GM23338 (cell line): Measurements from ENCODE around the gene ARHGEF16. TPM values are rescaled to one million over a fixed set of nuclear protein-coding genes. Genes with fewer than 3 reads are reported as not detected.

Experiments used
- ATAC-seq: fragments of 200-7000 bp; cut with Tn5 transposase; 3 replicates; pipeline ENCODE4 v1.9.1; 2020
- DNase-seq: peaks from one replicate; pipeline ENCODE4 v3.0.0-alpha.2; 2015; ENCODE audit warnings: low spot score
- H2AFZ ChIP-seq: fragments of 200-600 bp; sonication (generic); 2 replicates; pipeline ENCODE4 v1.8.0; 2016; ENCODE audit warnings: antibody characterized with exemption, mild to moderate bottlenecking, moderate library complexity
- H3F3A ChIP-seq: fragments of 200-600 bp; sonication (generic); replicated peaks from 2 replicates; pipeline ENCODE4 v1.8.0; 2017; ENCODE audit warnings: antibody characterized with exemption, mixed run types, low read depth
- H3K27ac ChIP-seq: fragments of 200-600 bp; sonication (generic); 2 replicates; pipeline ENCODE4 v1.6.1; 2016; ENCODE audit warnings: low read depth
- H3K27me3 ChIP-seq: fragments of 200-600 bp; sonication (generic); 2 replicates; pipeline ENCODE4 v1.8.0; 2016; ENCODE audit warnings: mild to moderate bottlenecking, mixed run types, moderate library complexity; ENCODE audit not compliant: insufficient read depth
- H3K36me3 ChIP-seq: fragments of 200-600 bp; sonication (generic); 2 replicates; pipeline ENCODE4 v1.8.0; 2016; ENCODE audit warnings: mild to moderate bottlenecking; ENCODE audit not compliant: insufficient read depth
- H3K4me1 ChIP-seq: fragments of 200-600 bp; sonication (generic); 2 replicates; pipeline ENCODE4 v1.8.0; 2016; ENCODE audit warnings: mild to moderate bottlenecking, moderate library complexity; ENCODE audit not compliant: insufficient read depth
- H3K4me2 ChIP-seq: fragments of 200-600 bp; sonication (generic); 2 replicates; pipeline ENCODE4 v1.7.1; 2017; ENCODE audit warnings: mixed run types
- H3K4me3 ChIP-seq: fragments of 200-600 bp; sonication (generic); 2 replicates; pipeline ENCODE4 v1.6.1; 2016; ENCODE audit warnings: mixed run types
- H3K79me2 ChIP-seq: fragments of 200-600 bp; sonication (generic); replicated peaks from 2 replicates; pipeline ENCODE4 v1.8.0; 2017; ENCODE audit warnings: mild to moderate bottlenecking; ENCODE audit not compliant: insufficient read depth
- H3K9me2 ChIP-seq: fragments of 200-600 bp; sonication (generic); 2 replicates; pipeline ENCODE4 v1.8.0; 2017; ENCODE audit not compliant: insufficient read depth
- H4K20me1 ChIP-seq: fragments of 200-600 bp; sonication (generic); replicated peaks from 2 replicates; pipeline ENCODE4 v1.8.0; 2017; ENCODE audit warnings: mild to moderate bottlenecking; ENCODE audit not compliant: insufficient read depth
- H3K27ac Mint-ChIP-seq: 2 replicates; pipeline ENCODE4 v1.8.0; 2020; ENCODE audit warnings: inconsistent platforms, mild to moderate bottlenecking, moderate library complexity, mixed read lengths
- H3K27me3 Mint-ChIP-seq: 3 replicates; pipeline ENCODE4 v1.8.0; 2022; ENCODE audit warnings: low read depth, mild to moderate bottlenecking, moderate library complexity, mixed read lengths, inconsistent platforms; ENCODE audit not compliant: insufficient read depth, poor library complexity
- H3K36me3 Mint-ChIP-seq: 3 replicates; pipeline ENCODE4 v1.8.0; 2021; ENCODE audit warnings: low read depth, mild to moderate bottlenecking, inconsistent platforms, moderate library complexity, mixed read lengths
- H3K4me1 Mint-ChIP-seq: 3 replicates; pipeline ENCODE4 v1.8.0; 2020; ENCODE audit warnings: mild to moderate bottlenecking, inconsistent platforms, mixed read lengths
- H3K4me3 Mint-ChIP-seq: 3 replicates; pipeline ENCODE4 v1.8.0; 2021; ENCODE audit warnings: moderate library complexity, mild to moderate bottlenecking, inconsistent platforms, mixed read lengths
- H3K9me3 Mint-ChIP-seq: 3 replicates; pipeline ENCODE4 v1.8.0; 2020; ENCODE audit warnings: moderate library complexity, mild to moderate bottlenecking, inconsistent platforms, mixed read lengths
- CREB1 ChIP-seq: fragments of 250-450 bp; sonication (Bioruptor Pico); IDR thresholded peaks from 2 replicates; pipeline ENCODE4 v1.5.0; 2020; ENCODE audit warnings: low read depth, mild to moderate bottlenecking, moderate library complexity
- CTCF ChIP-seq, 2 experiments: fragments of 200-600 bp in 1 of 2; sonication (generic) in 1 of 2; conservative IDR thresholded peaks; 2 replicates each; pipeline versions ENCODE4 v1.5.1 to v1.6.1; 2016 to 2017; ENCODE audit warnings: antibody characterized with exemption in 2 of 2, low read depth in 2 of 2, mild to moderate bottlenecking in 2 of 2, moderate library complexity in 1 of 2
- ETS1 ChIP-seq: IDR thresholded peaks from 2 replicates; pipeline ENCODE4 v1.6.1; 2016; ENCODE audit warnings: antibody characterized with exemption
- EZH2 ChIP-seq: fragments of 200-600 bp; sonication (generic); IDR thresholded peaks from one replicate; pipeline ENCODE4 v1.8.0; 2017; ENCODE audit warnings: antibody characterized with exemption, mild to moderate bottlenecking, low read depth; ENCODE audit not compliant: unreplicated experiment
- EZH2phosphoT487 ChIP-seq: fragments of 200-600 bp; sonication (generic); IDR thresholded peaks from one replicate; pipeline ENCODE4 v1.8.1; 2018; ENCODE audit warnings: antibody characterized with exemption; ENCODE audit not compliant: unreplicated experiment
- JUNB ChIP-seq: IDR thresholded peaks from one replicate; pipeline ENCODE4 v1.6.1; 2016; ENCODE audit warnings: antibody characterized with exemption; ENCODE audit not compliant: unreplicated experiment
- NANOG ChIP-seq: IDR thresholded peaks from 2 replicates; pipeline ENCODE4 v1.6.1; 2016; ENCODE audit warnings: antibody characterized with exemption, borderline replicate concordance
- POLR2AphosphoS5 ChIP-seq: IDR thresholded peaks from 2 replicates; pipeline ENCODE4 v1.6.1; 2016; ENCODE audit warnings: antibody characterized with exemption, low read depth
- ZNF114 ChIP-seq: fragments of 250-450 bp; sonication (Bioruptor Pico); IDR thresholded peaks from 2 replicates; pipeline ENCODE4 v1.5.0; 2020; ENCODE audit warnings: mild to moderate bottlenecking, moderate library complexity
- ZNF331 ChIP-seq: fragments of 250-450 bp; sonication (Bioruptor Pico); IDR thresholded peaks from 2 replicates; pipeline ENCODE4 v1.5.0; 2020; ENCODE audit warnings: low read depth, mild to moderate bottlenecking, moderate library complexity
- long read RNA-seq: library from polyadenylated mRNA; unstranded; transcript quantifications from one replicate; pipeline ENCODE4 v2.0.0, GENCODE V29; 2020; ENCODE audit not compliant: unreplicated experiment
- polyA plus RNA-seq: library from polyadenylated mRNA; unstranded; fragments of >200 nt; fragmentation: Nextera tagmentation; extraction: Ambion mirVana; gene quantifications from 2 replicates; pipeline ENCODE4 v1.2.1, GENCODE V29; 2016
- total RNA-seq: library from RNA; depleted of rRNA; stranded (reverse); fragments of >200 nt; shearing (Covaris generic); gene quantifications from 2 replicates; pipeline ENCODE4 v1.2.3, GENCODE V29; 2014; rRNA removed
- TF ChIP-seq, protein P1 (sequence below): IDR thresholded peaks from one replicate; pipeline ENCODE4 v1.6.1; 2018; ENCODE audit warnings: antibody characterized with exemption; ENCODE audit not compliant: unreplicated experiment

ARHGEF16 gene
- 19.1 and 29.3 TPM in 2 replicates for total RNA-seq
- polyA plus RNA-seq, result 11.2 and 12.2 TPM in 2 replicates
- long read RNA-seq, partial matches to known transcripts, result 0 of 5 reads
- long read RNA-seq, other reads (novel, unspliced or antisense), result 4 of 5 reads

GRCh38 chr1:3453891-3454810, at the start of gene ARHGEF16:
TSS of gene ARHGEF16 (plus strand) at chr1:3454665. CDS start at chr1:3463085, 8,420 bp downstream.
- H3K36me3 Mint-ChIP-seq, result peaks cover 6% of the 10 kb centered on the region; the same call in 1 of the 3 replicates
- Histone ChIP-seq H2AFZ (peak within 1 kb of the TSS; percentile 91), H3K36me3 (no peaks in the 10 kb centered on the region), H4K20me1 (no peaks in the 10 kb centered on the region), H3F3A (peaks cover 17% of the 10 kb centered on the region), H3K4me2 (peak within 1 kb of the TSS; percentile 93), H3K79me2 (peaks cover 19% of the 10 kb centered on the region; the same call in 1 of the 2 replicates), H3K4me1 (peaks cover 18% of the 10 kb centered on the region; the same call in 1 of the 2 replicates), H3K9me2 (no peaks in the 10 kb centered on the region), H3K27ac (peak within 1 kb of the TSS; percentile 97), H3K4me3 (peak within 1 kb of the TSS; percentile 85), H3K27me3 (no peaks in the 10 kb centered on the region)
- peaks cover 3% of the 10 kb centered on the region; the same call in 1 of the 3 replicates for H3K9me3 Mint-ChIP-seq
- H3K27ac Mint-ChIP-seq, result peak within 1 kb of the TSS; percentile 80
- H3K4me1 Mint-ChIP-seq, result peaks cover 22% of the 10 kb centered on the region
- TF ChIP-seq NANOG, result no peak
- no peak for TF ChIP-seq ZNF331 (CRISPR knock-in tag)
- no peak for TF ChIP-seq ZNF114
- peak; percentile 64 for TF ChIP-seq POLR2AphosphoS5
- no peak for TF ChIP-seq EZH2
- peak; percentile 27 to 54; a peak in 2 of 4 replicates for TF ChIP-seq CTCF (conservative IDR thresholded peaks at IDR 0.05; ENCODE audit: low read depth in 2 of 2)
- TF ChIP-seq CREB1 (CRISPR knock-in tag), result peak; percentile 87
- peak within 1 kb of the TSS; percentile 82 for H3K4me3 Mint-ChIP-seq
- ATAC-seq (peak; percentile 54), DNase-seq (peak; percentile 93)
- H3K27me3 Mint-ChIP-seq, result peaks cover 19% of the 10 kb centered on the region

- H3K79me2 ChIP-seq, result no peaks in the 10 kb centered on the region
- no peak overlapping the region for H3K4me3 ChIP-seq
- no peaks in the 10 kb centered on the region for H3K36me3 ChIP-seq
- H3K4me2 ChIP-seq, result no peak overlapping the region
- H3F3A ChIP-seq, result no peaks in the 10 kb centered on the region
- no peaks in the 10 kb centered on the region for H3K36me3 Mint-ChIP-seq
- H3K4me1 ChIP-seq, result no peaks in the 10 kb centered on the region
- H3K4me1 Mint-ChIP-seq, result no peaks in the 10 kb centered on the region; the same call in 2 of the 3 replicates
- H2AFZ ChIP-seq, result no peak overlapping the region
- H3K27me3 Mint-ChIP-seq, result peaks cover 2% of the 10 kb centered on the region
- no peaks in the 10 kb centered on the region for H4K20me1 ChIP-seq
- H3K27ac ChIP-seq, result no peak overlapping the region
- H3K9me3 Mint-ChIP-seq, result no peaks in the 10 kb centered on the region
- no peak for ATAC-seq
- no peak overlapping the region for H3K4me3 Mint-ChIP-seq
- no peaks in the 10 kb centered on the region for H3K9me2 ChIP-seq
- no peak overlapping the region for H3K27ac Mint-ChIP-seq
- no peak for DNase-seq
- no peaks in the 10 kb centered on the region for H3K27me3 ChIP-seq
- TF ChIP-seq, protein P1, sequence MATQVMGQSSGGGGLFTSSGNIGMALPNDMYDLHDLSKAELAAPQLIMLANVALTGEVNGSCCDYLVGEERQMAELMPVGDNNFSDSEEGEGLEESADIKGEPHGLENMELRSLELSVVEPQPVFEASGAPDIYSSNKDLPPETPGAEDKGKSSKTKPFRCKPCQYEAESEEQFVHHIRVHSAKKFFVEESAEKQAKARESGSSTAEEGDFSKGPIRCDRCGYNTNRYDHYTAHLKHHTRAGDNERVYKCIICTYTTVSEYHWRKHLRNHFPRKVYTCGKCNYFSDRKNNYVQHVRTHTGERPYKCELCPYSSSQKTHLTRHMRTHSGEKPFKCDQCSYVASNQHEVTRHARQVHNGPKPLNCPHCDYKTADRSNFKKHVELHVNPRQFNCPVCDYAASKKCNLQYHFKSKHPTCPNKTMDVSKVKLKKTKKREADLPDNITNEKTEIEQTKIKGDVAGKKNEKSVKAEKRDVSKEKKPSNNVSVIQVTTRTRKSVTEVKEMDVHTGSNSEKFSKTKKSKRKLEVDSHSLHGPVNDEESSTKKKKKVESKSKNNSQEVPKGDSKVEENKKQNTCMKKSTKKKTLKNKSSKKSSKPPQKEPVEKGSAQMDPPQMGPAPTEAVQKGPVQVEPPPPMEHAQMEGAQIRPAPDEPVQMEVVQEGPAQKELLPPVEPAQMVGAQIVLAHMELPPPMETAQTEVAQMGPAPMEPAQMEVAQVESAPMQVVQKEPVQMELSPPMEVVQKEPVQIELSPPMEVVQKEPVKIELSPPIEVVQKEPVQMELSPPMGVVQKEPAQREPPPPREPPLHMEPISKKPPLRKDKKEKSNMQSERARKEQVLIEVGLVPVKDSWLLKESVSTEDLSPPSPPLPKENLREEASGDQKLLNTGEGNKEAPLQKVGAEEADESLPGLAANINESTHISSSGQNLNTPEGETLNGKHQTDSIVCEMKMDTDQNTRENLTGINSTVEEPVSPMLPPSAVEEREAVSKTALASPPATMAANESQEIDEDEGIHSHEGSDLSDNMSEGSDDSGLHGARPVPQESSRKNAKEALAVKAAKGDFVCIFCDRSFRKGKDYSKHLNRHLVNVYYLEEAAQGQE, result no peak
- no peak for TF ChIP-seq ZNF331 (CRISPR knock-in tag)
- no peak for TF ChIP-seq EZH2phosphoT487
- no peak for TF ChIP-seq JUNB
- TF ChIP-seq ETS1, result no peak
- no peak for TF ChIP-seq EZH2
- no peak for TF ChIP-seq NANOG
- TF ChIP-seq CTCF (conservative IDR thresholded peaks at IDR 0.05; ENCODE audit: low read depth in 2 of 2), result no peak
These were observed 49.7 kb upstream of the ARHGEF16 start for GRCh38 chr1:3404801-3405200.
